Measurements from ENCODE around the gene CNTNAP2.

DNA sequence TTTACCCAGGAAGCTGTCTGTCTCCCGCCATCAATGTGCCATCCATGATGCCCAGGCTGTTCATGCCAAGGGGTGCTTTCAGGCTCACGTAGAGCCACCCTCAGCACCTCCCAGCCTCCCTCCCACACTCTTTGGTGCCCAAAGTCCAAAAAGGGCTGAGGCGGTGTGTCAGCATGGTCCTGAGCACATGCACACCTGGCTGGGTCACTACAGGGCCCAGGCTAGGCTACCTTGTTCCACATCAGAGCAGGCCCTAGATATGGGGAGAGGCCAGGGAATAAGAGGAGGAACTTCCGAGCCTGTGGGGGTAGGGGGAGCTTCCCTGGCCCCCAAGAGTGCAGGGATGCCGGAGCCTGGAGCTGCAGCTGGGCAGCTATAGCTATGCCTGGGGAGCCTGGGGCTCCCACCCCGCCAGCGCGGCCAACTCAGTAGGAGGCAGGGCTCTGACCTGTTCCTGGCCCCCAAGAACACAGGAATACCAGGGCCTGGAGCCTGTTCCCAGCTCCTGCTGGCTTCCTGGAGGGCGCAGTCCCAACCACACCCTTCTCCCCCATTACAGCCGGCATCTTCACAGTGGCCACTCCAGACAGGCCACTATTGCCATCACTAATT is 2340.8 kb downstream of the CNTNAP2 start:
- TF ChIP-seq, protein P1, sequence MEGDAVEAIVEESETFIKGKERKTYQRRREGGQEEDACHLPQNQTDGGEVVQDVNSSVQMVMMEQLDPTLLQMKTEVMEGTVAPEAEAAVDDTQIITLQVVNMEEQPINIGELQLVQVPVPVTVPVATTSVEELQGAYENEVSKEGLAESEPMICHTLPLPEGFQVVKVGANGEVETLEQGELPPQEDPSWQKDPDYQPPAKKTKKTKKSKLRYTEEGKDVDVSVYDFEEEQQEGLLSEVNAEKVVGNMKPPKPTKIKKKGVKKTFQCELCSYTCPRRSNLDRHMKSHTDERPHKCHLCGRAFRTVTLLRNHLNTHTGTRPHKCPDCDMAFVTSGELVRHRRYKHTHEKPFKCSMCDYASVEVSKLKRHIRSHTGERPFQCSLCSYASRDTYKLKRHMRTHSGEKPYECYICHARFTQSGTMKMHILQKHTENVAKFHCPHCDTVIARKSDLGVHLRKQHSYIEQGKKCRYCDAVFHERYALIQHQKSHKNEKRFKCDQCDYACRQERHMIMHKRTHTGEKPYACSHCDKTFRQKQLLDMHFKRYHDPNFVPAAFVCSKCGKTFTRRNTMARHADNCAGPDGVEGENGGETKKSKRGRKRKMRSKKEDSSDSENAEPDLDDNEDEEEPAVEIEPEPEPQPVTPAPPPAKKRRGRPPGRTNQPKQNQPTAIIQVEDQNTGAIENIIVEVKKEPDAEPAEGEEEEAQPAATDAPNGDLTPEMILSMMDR (IDR thresholded peaks at IDR 0.05): no peak
- no peak for TF ChIP-seq POLR2A (IDR thresholded peaks at IDR 0.05)

Measured in testis (tissue), 2 donors.